ENCODE measurements around the gene PTRH1.

PTRH1 gene

DNA sequence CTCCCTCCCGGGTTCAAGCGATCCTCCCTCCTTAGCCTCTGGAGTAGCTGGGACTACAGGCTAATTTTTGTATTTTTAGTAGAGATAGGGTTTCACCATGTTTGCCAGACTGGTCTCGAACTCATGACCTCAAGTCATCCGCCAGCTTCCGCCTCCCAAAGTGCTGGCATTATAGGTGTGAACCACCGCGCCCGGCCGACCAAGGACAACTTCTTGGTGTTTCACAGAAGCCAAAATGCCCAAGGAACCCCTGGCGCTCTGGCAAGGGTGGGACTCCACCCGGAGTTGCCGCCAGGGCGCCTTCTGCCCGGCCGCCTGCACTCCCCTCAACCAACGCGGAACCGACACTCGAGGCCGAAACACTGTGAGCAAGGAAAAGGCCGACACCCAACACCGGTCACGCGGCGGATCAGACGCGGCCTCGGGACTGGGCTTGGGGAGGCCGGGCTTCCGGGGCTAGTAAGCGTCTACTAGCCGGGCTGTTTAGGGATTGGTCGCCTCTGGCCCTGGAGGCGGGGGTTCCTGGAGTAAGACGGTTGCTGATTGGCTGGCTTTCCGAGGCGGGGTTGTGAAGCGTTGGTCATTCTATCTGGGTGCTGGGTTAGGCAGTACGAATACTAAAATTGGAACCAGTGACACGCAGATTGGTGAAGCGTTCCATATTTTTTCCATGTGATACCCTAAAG is 16.3 kb downstream of the PTRH1 start:
- in situ Hi-C loops (cut with MboI; ENCODE audit: low sequenced_read_pairs) = no loop called here

DNA sequence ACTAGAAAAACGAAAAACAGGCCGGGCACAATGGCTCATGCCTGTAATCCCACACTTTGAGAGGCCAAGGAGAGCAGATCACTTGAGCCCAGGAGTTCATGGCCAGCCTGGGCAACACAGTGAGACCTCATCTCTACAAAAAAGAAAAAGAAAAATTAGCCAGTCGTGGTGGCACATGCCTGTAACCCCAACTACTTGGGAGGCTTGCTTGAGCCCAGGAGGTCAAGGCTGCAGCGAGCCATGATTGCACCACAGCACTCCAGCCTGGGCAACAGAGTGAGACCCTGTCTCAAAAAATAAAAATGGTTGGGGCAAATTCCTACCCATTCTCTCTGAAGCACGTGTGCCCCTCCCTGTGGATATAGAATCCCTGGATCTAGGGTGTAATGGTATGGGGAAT is 17.1 kb downstream of the PTRH1 start:
- in situ Hi-C loops (cut with MboI; ENCODE audit: low sequenced_read_pairs) = no loop called here

DNA sequence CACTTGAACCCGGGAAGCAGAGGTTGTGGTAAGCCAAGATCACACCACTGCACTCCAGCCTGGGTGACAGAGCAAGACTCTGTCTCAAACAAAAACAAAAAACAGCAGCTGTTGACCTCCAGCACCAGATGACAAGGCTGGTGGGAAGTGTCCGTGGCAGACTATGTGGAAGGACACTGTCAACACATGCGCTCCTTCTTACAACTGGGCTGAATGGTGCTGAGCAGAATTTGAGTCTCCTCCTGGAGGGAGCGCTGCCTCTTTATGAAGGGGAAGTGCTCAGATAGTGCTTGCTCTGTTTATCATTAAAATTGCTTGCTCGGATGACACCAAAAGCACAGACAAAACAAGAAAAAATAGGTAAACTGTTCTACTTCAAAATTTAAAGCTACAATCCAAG is 17.9 kb downstream of the PTRH1 start:
- in situ Hi-C loops (cut with MboI; ENCODE audit: low sequenced_read_pairs) = no loop called here

DNA sequence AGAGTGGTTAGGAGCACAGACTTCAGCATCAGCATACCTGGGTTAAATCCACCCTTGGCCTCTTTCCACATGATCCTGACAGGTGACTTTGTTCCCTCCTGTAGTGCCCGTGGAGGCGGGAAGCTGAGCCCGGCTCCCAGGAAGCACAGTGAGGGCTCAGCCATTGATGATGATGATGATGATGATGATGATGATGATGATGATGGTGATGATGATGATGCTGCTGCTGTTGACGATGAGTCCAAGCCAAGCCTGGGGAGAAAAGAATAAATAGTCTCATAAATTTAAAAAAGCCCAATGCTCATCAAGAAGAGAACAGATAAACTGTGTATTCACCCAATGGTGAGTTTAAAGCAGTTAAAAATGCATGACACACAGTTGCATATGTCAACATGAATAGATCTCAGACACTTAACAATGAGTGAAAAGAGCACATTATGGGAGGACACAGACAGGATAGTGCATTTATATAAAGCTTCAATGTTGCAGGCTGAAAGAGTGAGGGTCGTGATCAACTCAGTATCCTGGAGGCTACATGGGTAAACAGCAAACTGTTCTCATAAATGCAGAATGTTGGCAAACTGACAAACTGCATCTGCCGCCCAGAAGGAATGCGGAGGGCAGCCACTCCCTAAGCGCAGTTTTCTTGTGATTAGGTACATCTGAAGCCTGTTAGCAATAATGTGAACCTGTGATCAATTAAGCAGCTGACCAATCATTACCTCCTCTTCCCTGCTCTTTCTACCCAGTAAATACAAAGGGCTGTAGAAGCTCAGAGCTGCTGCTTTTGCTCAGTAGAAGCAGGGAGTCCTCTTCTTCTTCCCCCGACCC is 20.4 kb downstream of the PTRH1 start:
- in situ Hi-C loops (cut with MboI; ENCODE audit: low sequenced_read_pairs) = no loop called here

DNA sequence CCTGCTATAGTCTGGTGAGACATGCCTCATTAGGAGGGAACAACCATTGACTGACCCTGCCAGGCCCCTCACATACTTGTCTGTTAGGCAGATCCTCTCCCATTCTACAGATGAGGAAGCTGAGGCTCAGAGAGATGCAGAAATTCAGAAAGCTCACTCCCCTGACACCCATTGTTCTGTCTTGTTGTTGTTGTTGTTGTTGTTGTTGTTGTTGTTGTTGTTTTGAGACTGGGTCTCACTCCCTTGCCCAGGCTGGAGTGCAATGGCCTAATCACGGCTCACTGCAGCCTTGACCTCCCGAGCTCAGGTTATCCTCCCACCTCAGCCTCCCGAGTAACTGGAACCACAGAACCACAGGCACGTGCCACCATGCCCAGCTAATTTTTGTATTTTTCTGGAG is 21.8 kb downstream of the PTRH1 start:
- in situ Hi-C loops (cut with MboI; ENCODE audit: low sequenced_read_pairs) = no loop called here

DNA sequence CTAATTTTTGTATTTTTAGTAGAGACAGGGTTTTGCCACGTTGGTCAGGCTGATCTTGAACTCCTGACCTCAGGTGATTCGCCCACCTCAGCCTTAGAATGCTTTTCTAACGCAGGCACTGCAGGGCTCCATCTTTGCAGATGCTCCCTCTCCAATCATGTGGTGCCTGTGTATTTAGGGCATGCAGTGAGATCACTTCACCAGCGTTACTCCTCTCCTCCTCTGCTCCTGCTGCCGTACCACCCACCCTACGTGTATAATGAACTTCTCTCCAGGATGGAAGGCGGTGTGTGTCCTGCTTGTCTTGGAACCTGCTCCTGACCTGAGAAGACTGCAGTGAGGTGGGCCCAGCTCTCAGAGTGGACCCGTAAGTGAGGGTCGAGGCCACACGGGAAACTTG is 22.3 kb downstream of the PTRH1 start:
- in situ Hi-C loops (cut with MboI; ENCODE audit: low sequenced_read_pairs) = no loop called here

DNA sequence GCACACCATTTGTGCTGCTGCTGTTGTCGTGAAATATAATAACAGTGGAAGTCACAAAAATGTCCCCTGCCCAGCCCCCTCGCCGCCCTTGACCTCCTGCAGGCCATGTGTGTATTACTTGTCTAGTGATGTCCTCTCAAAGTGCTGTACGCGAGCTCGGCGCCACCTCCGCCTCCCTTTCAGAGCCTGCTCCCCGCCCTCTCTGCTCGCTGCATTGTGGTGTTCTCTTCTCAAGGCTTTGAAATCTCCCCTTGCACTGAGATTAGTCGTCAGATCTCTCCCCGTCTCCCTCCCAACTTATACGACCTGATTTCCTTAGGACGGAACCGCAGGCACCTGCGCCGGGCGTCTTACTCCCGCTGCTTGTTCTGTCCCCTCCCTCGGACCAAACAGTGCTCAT is 23.4 kb downstream of the PTRH1 start:
- in situ Hi-C loops (cut with MboI; ENCODE audit: low sequenced_read_pairs) = no loop called here

DNA sequence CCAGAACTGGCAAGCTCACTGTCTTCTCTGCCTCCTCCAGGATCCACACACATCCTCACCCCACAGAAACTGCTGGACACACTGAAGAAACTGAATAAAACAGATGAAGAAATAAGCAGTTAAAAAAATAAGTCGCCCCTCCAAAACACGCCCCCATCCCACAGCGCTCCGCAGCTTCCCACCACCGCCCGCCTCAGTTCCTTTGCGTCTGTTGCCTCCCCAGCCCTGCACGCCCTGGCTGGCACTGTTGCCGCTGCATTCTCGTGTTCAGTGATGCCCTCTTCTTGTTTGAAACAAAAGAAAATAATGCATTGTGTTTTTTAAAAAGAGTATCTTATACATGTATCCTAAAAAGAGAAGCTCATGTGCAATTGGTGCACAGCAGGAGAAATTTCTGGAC is 24.7 kb downstream of the PTRH1 start:
- in situ Hi-C loops (cut with MboI; ENCODE audit: low sequenced_read_pairs) = no loop called here

DNA sequence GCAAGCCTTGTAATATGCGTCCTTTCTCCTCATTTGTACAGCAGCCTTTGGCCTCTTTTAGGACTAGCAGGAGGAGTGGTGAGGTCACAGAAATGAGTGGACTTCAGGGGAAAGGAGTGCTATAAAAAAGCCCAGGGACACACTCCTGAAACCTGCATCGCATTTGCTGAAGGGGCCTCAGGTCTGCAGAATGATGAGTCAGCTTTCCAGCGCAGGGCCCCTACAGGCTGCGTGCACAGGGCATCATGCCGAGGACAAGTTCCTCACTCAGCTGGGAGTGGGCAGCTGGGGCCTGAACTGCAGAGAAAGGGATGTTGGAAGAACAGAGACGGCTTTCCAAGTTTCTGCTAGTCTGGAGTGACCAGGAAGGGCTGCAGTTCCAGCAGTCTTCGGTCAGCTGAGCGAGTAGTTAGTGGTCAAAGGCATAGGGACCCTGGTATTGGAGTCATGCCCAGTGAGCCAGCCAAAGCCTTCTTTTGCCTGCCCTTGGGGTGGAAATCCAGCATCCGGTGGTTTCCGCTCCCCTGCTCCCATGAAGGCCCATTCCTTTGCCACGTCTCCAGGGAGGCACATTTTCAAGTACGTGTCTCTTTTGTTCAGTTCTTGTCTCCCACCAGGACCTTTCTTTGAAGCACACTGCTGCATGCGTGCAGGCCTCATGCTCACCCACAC is 26.0 kb downstream of the PTRH1 start:
- in situ Hi-C loops (cut with MboI; ENCODE audit: low sequenced_read_pairs) = no loop called here

DNA sequence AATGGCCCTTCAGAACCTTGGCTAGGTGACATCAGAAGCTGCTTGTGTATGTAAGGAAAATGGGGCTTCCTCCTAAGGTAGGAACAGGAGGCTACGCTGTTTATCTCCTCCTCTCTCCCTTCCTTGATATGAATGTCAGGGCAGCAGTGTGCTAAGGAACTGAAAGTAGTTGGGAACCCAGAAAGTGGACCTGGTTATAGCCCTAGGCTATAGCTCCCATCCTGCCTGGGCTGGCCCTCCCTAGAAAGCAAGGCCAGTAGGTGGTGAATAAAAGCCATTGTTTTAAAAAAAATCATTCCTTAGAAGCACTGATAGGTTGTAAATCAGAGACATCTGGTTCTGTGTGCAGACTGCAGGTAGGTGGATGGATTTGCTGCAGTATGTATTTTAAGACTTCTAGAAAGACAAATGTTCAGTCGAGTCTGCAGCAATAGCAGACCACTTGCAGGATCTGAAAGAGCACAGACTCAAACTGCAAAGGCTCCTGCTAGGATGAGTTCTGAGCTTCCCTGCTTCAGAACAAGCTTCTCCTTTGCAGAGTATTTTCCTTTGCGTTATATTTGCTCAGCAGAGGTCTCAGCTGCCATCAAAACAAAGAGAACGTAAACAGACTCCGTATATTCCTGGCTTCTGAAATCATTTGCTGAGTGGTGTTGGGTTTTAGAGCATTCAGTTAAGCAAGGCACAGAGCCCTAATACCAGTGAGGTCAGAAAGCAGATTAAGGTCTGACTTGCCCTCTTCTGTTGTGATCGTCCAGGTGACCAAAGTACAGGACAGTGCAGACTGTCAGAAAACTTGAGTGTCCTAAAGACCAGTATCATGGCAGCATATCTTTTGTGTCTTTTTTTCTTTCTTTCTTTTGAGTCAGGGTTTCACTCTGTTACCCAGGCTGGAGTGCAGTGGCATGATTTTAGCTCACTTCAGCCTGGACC is 28.7 kb downstream of the PTRH1 start:
- in situ Hi-C loops (cut with MboI; ENCODE audit: low sequenced_read_pairs) = no loop called here

DNA sequence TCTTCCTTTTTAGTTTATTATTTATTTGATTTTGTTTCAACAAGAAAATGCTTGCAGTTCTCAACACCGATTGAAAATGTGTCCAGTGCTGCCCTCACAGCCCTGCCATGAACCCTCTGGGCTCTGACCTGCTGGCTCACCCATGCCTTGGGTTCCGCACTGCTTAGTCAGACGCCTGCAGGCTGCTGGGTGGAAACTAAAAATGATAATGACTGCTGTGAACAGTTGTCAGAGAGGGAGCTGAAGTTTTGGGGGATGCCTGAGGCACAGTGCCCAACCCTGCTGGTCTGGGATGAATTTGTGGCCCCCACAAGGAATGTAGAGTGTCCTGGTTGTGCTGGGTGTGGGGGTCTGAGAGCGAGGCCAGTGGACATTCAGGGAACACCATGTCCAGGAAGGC is 30.9 kb downstream of the PTRH1 start:
- in situ Hi-C loops (cut with MboI; ENCODE audit: low sequenced_read_pairs) = no loop called here

DNA sequence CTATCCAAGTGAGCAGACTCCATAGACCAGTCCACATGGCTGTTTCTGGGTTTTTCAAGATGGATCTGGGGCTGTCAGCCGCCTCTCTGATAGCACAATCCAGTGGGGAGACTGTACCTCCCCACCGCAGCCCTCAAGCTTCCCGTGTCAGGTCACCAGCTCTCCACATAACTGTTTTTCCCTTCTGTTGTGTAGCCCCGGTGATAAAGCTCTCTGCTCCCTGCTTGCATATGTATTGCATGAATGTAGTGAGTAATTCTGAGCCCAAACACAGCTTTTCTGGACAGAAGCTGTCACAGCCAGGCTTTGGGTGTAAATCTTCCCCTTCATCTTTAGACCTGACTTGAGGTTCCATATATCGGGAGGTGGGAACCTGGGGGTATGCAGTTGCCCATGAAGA is 31.7 kb downstream of the PTRH1 start:
- in situ Hi-C loops (cut with MboI; ENCODE audit: low sequenced_read_pairs) = no loop called here

DNA sequence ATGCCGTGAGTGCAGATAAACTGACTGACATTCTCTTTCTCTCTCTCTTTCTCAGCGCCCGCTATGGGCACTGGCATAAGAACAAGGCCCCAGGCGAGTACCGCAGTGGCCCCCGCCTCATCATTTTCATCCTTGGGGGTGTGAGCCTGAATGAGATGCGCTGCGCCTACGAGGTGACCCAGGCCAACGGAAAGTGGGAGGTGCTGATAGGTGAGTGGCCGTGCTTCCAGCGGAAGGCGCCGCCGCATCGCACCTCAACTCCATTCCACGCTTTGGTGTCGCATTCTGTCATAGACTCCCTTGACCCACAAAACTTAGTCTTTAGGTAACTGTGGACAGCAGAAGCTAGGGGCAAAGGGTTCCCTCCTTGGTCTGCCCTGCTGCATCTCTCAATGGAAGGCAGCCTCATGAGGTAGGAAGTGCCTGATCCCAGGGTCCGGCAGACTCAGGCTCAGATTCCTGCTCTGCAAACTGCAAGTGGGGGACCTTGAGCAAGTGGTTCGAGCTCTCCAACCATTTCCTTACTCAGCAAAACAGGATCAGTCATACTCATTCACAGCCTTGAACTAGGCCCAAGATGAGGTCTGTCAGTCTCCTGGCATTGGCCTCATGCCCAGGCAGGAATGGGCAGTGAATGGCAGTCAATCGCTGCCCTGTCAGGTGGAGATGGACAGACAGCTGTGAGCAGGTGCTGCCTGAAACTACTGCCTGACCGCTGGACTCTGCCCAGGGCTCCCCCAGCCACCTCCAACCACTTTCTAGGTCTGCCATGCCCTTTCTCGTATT is 32.9 kb downstream of the PTRH1 start:
- in situ Hi-C loops (cut with MboI; ENCODE audit: low sequenced_read_pairs) = no loop called here

DNA sequence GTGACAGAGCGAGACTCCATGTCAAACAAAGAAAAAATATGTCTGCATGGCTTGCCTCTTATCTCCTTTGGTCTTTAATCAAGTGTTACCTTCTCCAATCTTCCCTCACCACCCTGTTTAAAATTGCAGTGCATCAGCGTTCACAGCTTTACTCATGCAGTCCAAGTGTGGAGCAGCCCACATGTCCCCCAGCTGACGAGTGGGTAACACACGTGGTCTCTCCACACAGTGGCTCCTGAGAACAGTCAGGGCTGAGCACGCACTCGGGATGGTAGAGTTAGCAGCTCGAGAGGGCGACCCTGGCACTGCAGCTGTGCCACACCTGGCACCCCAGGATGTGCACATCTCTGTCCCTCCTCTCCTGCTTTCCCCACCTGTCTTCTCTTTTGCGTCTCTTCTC is 34.6 kb downstream of the PTRH1 start:
- in situ Hi-C loops (cut with MboI; ENCODE audit: low sequenced_read_pairs) = no loop called here

DNA sequence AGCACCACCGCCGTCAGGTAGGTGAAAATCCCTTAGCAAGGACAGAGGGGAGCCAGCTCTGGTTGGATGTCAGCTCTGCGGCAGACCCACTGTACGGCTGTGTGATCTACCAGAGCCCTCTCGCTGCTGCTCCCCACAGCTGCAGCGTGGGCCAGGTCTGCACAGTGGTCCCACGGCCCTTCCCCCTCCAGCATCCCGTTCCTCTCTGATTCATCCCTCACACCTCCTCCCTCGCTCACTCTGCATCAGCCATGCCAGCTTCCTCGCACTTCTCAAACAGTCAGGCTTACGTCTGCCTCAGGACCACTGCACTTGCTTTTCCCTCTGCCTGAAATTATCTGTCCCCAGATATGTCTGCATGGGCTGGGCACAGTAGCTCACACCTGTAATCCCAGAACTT is 35.2 kb downstream of the PTRH1 start:
- in situ Hi-C loops (cut with MboI; ENCODE audit: low sequenced_read_pairs) = no loop called here

DNA sequence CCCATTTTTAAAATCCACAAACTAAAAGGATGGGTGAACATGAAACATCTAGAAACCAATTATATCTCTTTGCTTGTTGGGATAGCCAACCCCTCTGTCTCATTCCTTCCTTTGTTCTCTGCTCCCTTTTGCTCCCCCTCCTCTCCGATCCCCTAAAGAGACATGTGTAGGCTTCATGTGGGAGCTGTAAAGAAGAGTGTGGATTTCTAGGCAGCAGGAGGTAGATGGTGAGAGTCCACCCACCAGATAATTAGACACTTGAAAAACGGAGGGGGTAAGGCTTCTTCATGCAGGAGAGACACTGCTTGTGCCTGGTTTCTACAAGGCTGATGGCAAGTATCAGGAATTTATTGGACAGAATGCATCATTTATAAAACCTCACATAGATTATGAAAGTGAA is 36.0 kb downstream of the PTRH1 start:
- in situ Hi-C loops (cut with MboI; ENCODE audit: low sequenced_read_pairs) = no loop called here

DNA sequence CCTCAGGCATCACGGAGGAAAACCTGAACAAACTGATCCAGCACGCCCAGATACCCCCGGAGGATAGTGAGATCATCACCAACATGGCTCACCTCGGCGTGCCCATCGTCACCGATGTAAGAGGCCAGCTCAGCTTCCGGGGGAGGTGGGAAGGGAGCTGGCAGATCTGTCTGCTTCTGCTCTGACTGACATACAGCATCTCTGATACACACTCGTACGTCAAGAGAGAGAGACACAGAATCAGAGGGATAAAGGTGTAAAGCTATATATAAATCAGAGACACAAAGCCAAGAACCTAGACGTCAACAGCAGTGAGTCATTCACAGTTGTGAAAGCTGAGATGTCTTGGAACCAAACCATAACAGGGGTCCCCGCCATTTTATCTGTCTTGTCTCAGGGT is 38.8 kb downstream of the PTRH1 start:
- in situ Hi-C loops (cut with MboI; ENCODE audit: low sequenced_read_pairs) = no loop called here

DNA sequence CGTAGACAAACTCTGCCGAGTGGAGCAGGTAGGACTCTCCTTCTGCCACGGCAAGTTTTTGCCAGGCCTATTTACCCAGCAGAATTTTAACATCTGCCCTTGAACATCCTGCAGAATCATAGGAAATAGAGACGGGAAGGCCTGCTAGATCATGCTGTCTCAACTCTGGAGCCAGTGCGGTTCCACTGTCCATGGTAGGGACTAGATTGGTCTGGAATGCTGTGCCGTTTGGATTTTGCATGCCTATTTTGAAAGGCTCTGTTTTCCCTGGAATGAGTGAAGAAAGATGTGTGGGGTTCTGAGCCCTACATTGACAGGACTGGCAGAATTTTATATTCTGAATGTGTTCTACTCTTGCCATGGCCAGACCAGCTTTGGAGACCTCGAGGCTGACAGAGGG is 42.2 kb downstream of the PTRH1 start:
- in situ Hi-C loops (cut with MboI; ENCODE audit: low sequenced_read_pairs) = no loop called here

DNA sequence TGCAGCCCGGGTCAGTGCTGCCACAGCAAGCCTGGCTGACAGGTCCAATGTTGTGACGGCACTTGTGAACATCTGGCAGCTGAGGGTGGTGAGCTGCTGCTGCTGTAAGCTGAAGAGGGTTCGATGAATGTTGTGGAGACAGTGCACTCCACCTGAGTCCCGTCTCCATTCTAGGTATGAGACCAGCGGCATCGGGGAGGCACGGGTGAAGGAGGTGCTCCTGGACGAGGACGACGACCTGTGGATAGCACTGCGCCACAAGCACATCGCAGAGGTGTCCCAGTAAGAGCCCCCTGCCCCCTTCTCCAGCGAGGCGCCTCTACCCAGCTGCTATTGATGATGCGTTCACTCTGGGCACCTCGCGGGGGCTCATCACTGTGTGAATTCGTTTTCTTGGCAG is 47.6 kb downstream of the PTRH1 start:
- in situ Hi-C loops (cut with MboI; ENCODE audit: low sequenced_read_pairs) = no loop called here

DNA sequence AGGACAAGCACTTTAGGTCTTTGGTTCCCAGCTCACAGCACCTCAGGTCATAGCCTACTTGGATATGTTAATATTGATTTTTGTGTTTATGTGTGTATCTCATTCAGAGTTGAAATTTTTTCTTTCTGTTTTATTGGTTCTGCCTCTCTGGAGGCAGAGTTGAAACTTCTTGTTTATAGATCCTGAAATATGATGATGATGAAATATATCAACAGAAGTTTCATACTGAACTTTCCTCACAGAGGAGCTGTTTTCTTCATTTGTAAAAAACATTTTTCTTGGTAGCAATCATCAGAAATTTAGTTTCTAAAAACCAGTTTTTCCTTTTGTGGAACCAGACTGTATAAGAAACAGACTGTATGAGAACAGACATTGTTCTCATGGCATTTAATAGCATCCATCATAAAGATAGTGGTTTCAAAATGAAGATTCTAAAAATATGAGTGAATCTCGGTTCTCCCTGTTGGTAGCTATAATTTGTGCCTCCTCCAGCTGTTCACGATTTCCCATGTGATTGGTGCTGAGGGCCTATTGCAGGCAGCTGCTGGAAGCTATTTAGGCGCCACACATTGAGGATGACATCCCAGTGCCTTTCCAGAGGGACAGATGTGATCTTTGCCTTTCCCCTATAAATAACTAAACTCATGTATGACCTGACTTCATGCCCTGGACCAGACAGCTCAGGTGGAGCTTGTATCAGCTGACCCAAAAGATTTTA is 48.2 kb downstream of the PTRH1 start:
- in situ Hi-C loops (cut with MboI; ENCODE audit: low sequenced_read_pairs) = no loop called here

All from HL-60/S4 treated with retinoic acid at 250 ng/mL for 4 days and 3 days (cell line).